Measurements from ENCODE around the gene INO80D. TPM values are rescaled to one million over a fixed set of nuclear protein-coding genes. Genes with fewer than 3 reads are reported as not detected.
"Not testable (repeated sequence)": the region's sequence is repeated elsewhere in the genome, so short reads cannot be mapped to it uniquely, and the experiment has no call there.

Gene INO80D
- total RNA-seq, 1 donor from 2014 or later, result 26.0 TPM

- DNase-seq (ENCODE audit: low spot score); H3K27ac Mint-ChIP-seq; intact Hi-C loops (cut with micrococcal nuclease); H3K9me3 Mint-ChIP-seq; H3K36me3 Mint-ChIP-seq (ENCODE audit: low read depth); H3K4me3 Mint-ChIP-seq (ENCODE audit: low read depth); H3K4me1 Mint-ChIP-seq (ENCODE audit: low read depth); H3K27me3 Mint-ChIP-seq (ENCODE audit: low read depth): not testable (repeated sequence)
These were observed 107.2 kb downstream of the INO80D start for GRCh38 chr2:205978728-205979127.

- H3K4me3 Mint-ChIP-seq (ENCODE audit: low read depth); H3K27me3 Mint-ChIP-seq (ENCODE audit: low read depth); intact Hi-C loops (cut with micrococcal nuclease); H3K36me3 Mint-ChIP-seq (ENCODE audit: low read depth); H3K9me3 Mint-ChIP-seq; DNase-seq (ENCODE audit: low spot score); H3K4me1 Mint-ChIP-seq (ENCODE audit: low read depth); H3K27ac Mint-ChIP-seq: not testable (repeated sequence)
These were observed 108.3 kb downstream of the INO80D start for GRCh38 chr2:205977699-205978098.

DNA sequence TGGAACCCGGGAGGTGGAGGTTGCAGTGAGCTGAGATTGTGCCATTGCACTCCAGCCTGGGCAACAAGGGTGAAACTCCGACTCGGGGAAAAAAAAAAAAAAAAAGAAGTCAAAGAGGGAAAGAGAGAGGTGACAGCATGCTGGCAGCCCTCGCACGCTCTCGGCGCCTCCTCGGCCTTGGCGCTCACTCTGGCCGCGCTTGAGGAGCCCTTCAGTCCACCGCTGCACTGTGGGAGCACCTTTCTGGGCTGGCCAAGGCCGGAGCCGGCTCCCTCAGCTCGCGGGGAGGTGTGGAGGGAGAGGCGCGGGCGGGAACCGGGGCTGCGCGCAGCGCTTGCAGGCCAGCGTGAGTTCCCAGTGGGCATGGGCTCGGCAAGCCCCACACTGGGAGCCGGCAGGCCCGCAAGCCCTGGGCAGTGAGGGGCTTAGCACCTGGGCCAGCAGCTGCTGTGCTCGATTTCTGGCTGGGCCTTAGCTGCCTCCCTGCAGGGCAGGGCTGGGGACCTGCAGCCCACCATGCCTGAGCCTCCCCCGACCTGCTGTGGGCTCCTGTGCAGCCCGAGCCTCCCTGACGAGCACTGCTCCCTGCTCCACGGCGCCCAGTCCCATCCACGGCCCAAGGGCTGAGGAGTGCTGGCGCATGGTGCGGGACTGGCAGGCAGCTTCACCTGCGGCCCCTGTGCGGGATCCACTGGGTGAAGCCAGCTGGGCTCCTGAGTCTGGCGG is 108.9 kb downstream of the INO80D start:
- H3K4me1 Mint-ChIP-seq (ENCODE audit: low read depth); H3K4me3 Mint-ChIP-seq (ENCODE audit: low read depth); H3K27me3 Mint-ChIP-seq (ENCODE audit: low read depth); H3K9me3 Mint-ChIP-seq; intact Hi-C loops (cut with micrococcal nuclease); H3K27ac Mint-ChIP-seq; H3K36me3 Mint-ChIP-seq (ENCODE audit: low read depth); DNase-seq (ENCODE audit: low spot score): not testable (repeated sequence)

GRCh38 chr2:205976120-205976814 is 109.7 kb downstream of the INO80D start:
- H3K4me3 Mint-ChIP-seq (ENCODE audit: low read depth), result no peak overlapping the region

DNA sequence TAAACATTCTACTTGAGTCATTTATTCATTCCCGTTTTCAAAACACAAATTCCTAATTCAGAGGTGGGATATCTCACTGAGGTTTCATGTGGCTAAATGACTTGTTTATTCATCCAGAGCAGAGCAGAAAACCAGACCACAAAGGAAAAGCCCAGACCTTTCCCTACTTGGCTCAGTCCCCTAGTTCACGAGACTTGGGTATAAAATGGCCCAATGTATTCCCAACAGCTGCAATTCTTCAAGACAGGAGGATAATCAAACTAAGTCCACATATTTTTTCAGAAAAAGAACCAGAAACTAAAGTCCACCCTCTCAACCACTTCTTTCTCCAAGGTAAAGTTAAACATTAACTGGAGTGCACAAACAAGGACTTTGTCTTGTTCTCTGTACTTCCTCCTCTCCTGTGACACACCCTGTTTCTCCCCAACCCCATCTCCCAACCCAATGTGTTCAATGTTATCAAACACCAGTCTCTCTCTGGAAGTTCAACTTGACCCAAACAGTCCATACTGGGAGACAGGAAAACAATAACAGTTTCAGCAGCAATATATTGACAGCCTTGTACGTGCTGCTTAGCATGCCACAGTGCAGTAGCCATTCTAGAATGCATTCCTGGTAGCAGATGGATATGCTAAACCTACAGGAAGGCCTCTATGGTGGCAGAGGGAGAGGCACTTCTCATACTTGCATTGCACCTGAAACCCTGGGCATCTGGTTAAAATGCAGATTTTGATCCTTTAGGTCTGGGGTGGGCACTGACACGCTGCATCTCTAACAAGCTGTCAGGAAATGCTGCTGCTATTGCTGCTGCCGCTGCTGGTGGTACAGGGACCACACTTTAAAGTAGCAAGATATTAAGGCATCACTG is 110.7 kb downstream of the INO80D start:
- no peak for DNase-seq (ENCODE audit: low spot score)
- intact Hi-C loops (cut with micrococcal nuclease), result no loop called here
- Mint-ChIP-seq H3K36me3 (ENCODE audit: low read depth) (no peaks in the 10 kb centered on the region), H3K4me1 (ENCODE audit: low read depth) (no peaks in the 10 kb centered on the region), H3K27ac (no peak overlapping the region), H3K9me3 (no peaks in the 10 kb centered on the region), H3K4me3 (ENCODE audit: low read depth) (no peak overlapping the region), H3K27me3 (ENCODE audit: low read depth) (peaks cover 6% of the 10 kb centered on the region)

More at GRCh38 chr2:205976120-205976814, 109.7 kb downstream of the INO80D start:
- intact Hi-C loops (cut with micrococcal nuclease), result no loop called here
- no peak for DNase-seq (ENCODE audit: low spot score)
- peaks cover 3% of the 10 kb centered on the region for H3K27me3 Mint-ChIP-seq (ENCODE audit: low read depth)
- H3K4me1 Mint-ChIP-seq (ENCODE audit: low read depth), result no peaks in the 10 kb centered on the region
- H3K36me3 Mint-ChIP-seq (ENCODE audit: low read depth), result no peaks in the 10 kb centered on the region
- H3K27ac Mint-ChIP-seq, result no peak overlapping the region
- H3K9me3 Mint-ChIP-seq, result no peaks in the 10 kb centered on the region

DNA sequence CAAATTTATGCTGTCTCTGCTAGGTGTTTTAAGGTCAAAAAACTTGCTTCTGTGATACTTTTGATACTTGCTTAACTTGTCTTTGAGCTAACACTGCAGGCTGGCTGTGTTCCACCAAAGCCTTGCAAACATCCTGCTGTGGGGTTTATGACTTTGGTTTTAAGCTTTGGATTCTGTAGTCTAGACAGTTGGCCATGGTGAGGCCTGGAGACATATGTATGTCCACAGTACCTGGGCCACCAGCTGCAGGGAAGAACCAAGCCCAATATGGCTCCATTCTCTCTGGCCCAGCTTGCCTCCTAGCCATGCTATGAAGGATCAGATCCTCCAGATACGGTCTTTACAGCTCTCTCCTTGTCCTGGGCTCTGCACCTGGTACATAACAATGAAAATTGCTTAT is 113.9 kb downstream of the INO80D start:
- H3K9me3 Mint-ChIP-seq, result no peaks in the 10 kb centered on the region
- no peaks in the 10 kb centered on the region for H3K36me3 Mint-ChIP-seq (ENCODE audit: low read depth)
- H3K4me1 Mint-ChIP-seq (ENCODE audit: low read depth), result no peaks in the 10 kb centered on the region
- intact Hi-C loops (cut with micrococcal nuclease), result no loop called here
- no peak for DNase-seq (ENCODE audit: low spot score)
- H3K4me3 Mint-ChIP-seq (ENCODE audit: low read depth), result no peak overlapping the region
- peaks cover 7% of the 10 kb centered on the region for H3K27me3 Mint-ChIP-seq (ENCODE audit: low read depth)
- no peak overlapping the region for H3K27ac Mint-ChIP-seq

GRCh38 chr2:205970348-205970747 is 115.6 kb downstream of the INO80D start:
- intact Hi-C loops (cut with micrococcal nuclease), result no loop called here
- Mint-ChIP-seq H3K9me3 (no peaks in the 10 kb centered on the region), H3K27me3 (ENCODE audit: low read depth) (peaks cover 6% of the 10 kb centered on the region), H3K27ac (no peak overlapping the region), H3K4me3 (ENCODE audit: low read depth) (no peak overlapping the region), H3K36me3 (ENCODE audit: low read depth) (no peaks in the 10 kb centered on the region), H3K4me1 (ENCODE audit: low read depth) (no peaks in the 10 kb centered on the region)
- no peak for DNase-seq (ENCODE audit: low spot score)

DNA sequence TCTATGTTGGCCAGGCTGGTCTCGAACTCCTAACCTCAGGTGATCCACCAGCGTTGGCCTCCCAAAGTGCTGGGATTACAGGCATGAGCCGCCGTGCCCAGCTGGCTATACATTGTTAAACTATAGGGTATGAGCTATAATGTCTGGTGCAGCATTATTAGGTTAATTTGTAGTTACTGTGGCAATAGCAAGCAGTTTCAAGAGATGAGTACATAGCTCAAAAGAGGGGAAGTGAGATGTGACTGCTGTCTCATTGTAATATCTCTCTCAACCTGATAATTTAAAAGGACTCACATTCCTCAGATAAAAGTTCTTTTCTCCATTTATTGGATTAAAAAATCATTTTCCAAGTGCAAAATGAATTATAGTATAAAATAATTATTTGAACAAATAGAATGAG is 116.4 kb downstream of the INO80D start:
- H3K36me3 Mint-ChIP-seq (ENCODE audit: low read depth), result no peaks in the 10 kb centered on the region
- H3K27me3 Mint-ChIP-seq (ENCODE audit: low read depth), result peaks cover 7% of the 10 kb centered on the region
- no peak for DNase-seq (ENCODE audit: low spot score)
- H3K27ac Mint-ChIP-seq, result no peak overlapping the region
- intact Hi-C loops (cut with micrococcal nuclease), result no loop called here
- H3K4me1 Mint-ChIP-seq (ENCODE audit: low read depth), result no peaks in the 10 kb centered on the region
- no peaks in the 10 kb centered on the region for H3K9me3 Mint-ChIP-seq
- H3K4me3 Mint-ChIP-seq (ENCODE audit: low read depth), result no peak overlapping the region

- H3K27ac Mint-ChIP-seq, result no peak overlapping the region
- intact Hi-C loops (cut with micrococcal nuclease), result no loop called here
These were observed 118.4 kb downstream of the INO80D start for GRCh38 chr2:205967391-205968075.

DNA sequence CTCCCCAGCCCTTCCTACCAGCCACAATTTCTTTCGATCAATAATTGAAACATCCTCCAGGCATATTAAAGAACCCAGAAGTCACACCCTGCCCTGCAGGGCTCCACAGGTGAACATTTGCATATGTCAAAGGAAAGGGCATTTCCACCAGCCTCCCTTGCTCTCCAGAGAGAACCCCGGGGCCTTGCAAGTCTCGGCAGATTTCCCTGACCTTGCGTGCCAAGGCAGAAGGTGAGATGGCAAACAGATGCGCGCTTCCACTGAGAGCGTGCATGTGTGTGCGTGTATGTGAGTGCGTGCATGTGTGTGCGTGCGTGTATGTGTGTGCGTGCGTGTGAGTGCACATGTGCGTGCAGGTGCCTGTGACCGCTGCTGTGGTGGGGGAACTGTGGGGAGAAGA is 120.3 kb downstream of the INO80D start:
- intact Hi-C loops (cut with micrococcal nuclease), result no loop called here
- H3K4me3 Mint-ChIP-seq (ENCODE audit: low read depth), result no peak overlapping the region
- DNase-seq (ENCODE audit: low spot score), result no peak

More at GRCh38 chr2:205967391-205968075, 118.4 kb downstream of the INO80D start:
- Mint-ChIP-seq H3K4me3 (ENCODE audit: low read depth) (no peak overlapping the region), H3K36me3 (ENCODE audit: low read depth) (no peaks in the 10 kb centered on the region), H3K9me3 (no peaks in the 10 kb centered on the region), H3K4me1 (ENCODE audit: low read depth) (no peaks in the 10 kb centered on the region), H3K27me3 (ENCODE audit: low read depth) (peaks cover 7% of the 10 kb centered on the region)
- no peak for DNase-seq (ENCODE audit: low spot score)

GRCh38 chr2:205964111-205964761 is 121.7 kb downstream of the INO80D start:
- no peak for DNase-seq (ENCODE audit: low spot score)
- intact Hi-C loops (cut with micrococcal nuclease), result no loop called here
- no peaks in the 10 kb centered on the region for H3K4me1 Mint-ChIP-seq (ENCODE audit: low read depth)
- H3K27ac Mint-ChIP-seq, result no peak overlapping the region
- no peaks in the 10 kb centered on the region for H3K9me3 Mint-ChIP-seq
- no peak overlapping the region for H3K4me3 Mint-ChIP-seq (ENCODE audit: low read depth)
- H3K36me3 Mint-ChIP-seq (ENCODE audit: low read depth), result no peaks in the 10 kb centered on the region
- peaks cover 3% of the 10 kb centered on the region for H3K27me3 Mint-ChIP-seq (ENCODE audit: low read depth)

More for the DNA sequence above, 120.3 kb downstream of the INO80D start:
- H3K9me3 Mint-ChIP-seq, result no peaks in the 10 kb centered on the region
- H3K27me3 Mint-ChIP-seq (ENCODE audit: low read depth), result peaks cover 6% of the 10 kb centered on the region
- no peaks in the 10 kb centered on the region for H3K36me3 Mint-ChIP-seq (ENCODE audit: low read depth)
- H3K27ac Mint-ChIP-seq, result no peak overlapping the region
- no peaks in the 10 kb centered on the region for H3K4me1 Mint-ChIP-seq (ENCODE audit: low read depth)

- no peak for DNase-seq (ENCODE audit: low spot score)
- Mint-ChIP-seq H3K9me3 (no peaks in the 10 kb centered on the region), H3K36me3 (ENCODE audit: low read depth) (no peaks in the 10 kb centered on the region), H3K4me1 (ENCODE audit: low read depth) (peaks cover 6% of the 10 kb centered on the region), H3K4me3 (ENCODE audit: low read depth) (no peak overlapping the region), H3K27ac (no peak overlapping the region), H3K27me3 (ENCODE audit: low read depth) (no peaks in the 10 kb centered on the region)
- intact Hi-C loops (cut with micrococcal nuclease), result no loop called here
These were observed 126.5 kb downstream of the INO80D start for GRCh38 chr2:205959521-205959920.

All from activated T-helper 2 cell treated with anti-CD3 and anti-CD28 coated beads, Interferon-gamma antibody, Interleukin-2, Interleukin-4, amounts not matched to agents 10 μg/mL and 5 μg/mL and 100 μg/mL, durations not matched to agents 14 hours and 24 hours and 36 hours (primary cell).